ENCODE results near the gene ARL11. TPM values are rescaled to one million over a fixed set of nuclear protein-coding genes. Genes with fewer than 3 reads are reported as not detected.

Gene ARL11
- total RNA-seq = 1.1 and 1.6 TPM in 2 replicates

GRCh38 chr13:49627831-49628652 lies at the start of gene ARL11:
Gene ARL11, plus strand, starts transcription at chr13:49628507. Its CDS starts 1,941 bp downstream, at chr13:49630448.

GRCh38 chr13:49585220-49586157 lies 42.8 kb upstream of the ARL11 start, which contains the start of gene RCBTB1:
Gene RCBTB1, minus strand, starts transcription at chr13:49585558. Its CDS starts 18,279 bp downstream, at chr13:49567279.

Other genes with a start within 250 kb of the ARL11 start
- 8.5 and 14.5 TPM in 2 replicates for gene CAB39L, start 184.4 kb upstream of the ARL11 start, total RNA-seq
- gene SETDB2, start 184.2 kb upstream of the ARL11 start, total RNA-seq = 7.5 and 7.9 TPM in 2 replicates
- 12.8 and 15.3 TPM in 2 replicates for gene PHF11, start 132.6 kb upstream of the ARL11 start, total RNA-seq
- 10.1 and 10.6 TPM in 2 replicates for gene RCBTB1, start 42.9 kb upstream of the ARL11 start, total RNA-seq
- gene EBPL, start 63.0 kb downstream of the ARL11 start, total RNA-seq = 24.7 and 47.8 TPM in 2 replicates
- 16.5 and 28.2 TPM in 2 replicates for gene KPNA3, start 164.2 kb downstream of the ARL11 start, total RNA-seq